ENCODE data around the gene CREBRF. TPM values are rescaled to one million over a fixed set of nuclear protein-coding genes. Genes with fewer than 3 reads are reported as not detected.

The CREBRF gene
- total RNA-seq, 4 donors from 2014 or later: 19.7 to 40.1 (median 35.2) TPM

DNA sequence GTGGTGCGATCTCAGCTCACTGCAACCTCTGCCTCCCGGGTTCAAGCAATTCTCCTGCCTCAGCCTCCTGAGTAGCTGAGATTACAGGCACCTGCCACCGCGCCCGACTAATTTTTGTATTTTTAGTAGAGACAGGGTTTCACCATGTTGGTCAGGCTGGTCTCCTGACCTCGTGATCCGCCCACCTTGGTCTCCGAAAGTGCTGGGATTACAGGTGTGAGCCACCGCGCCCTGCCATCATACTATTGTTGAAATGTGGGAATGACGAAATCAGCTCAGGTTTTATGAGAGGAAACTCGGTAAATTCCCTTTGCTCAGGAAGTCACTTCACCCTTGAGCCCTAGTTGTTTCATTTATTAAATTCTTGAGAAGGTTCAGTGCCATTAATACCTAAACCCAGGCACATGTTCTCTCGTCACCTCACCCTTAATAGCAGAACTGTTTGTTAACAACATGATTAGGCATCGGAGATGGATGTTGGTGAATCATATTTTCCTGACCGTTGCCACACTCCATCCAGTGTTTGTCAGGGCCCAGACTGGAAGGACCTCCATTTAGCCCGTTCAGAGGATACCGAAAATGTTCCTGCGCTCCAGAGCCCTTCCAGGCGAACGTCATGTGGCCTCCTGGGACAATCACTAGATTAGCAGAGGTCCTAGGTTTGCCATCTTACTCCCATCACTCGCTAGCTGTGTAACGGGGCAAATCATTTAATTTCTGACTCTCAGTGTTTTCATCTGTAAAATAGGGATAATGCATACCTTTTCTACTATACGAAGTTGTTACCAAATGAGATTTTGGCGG is 20.0 kb upstream of the CREBRF start:
- peak overlapping the region; percentile 43 to 63 for H3K27ac ChIP-seq
- H3K4me3 ChIP-seq: no peak overlapping the region
- intact Hi-C loops (cut with DNase I; ENCODE audit: low total_unique reads): no loop called here
- no peaks in the 10 kb centered on the region for H3K27me3 ChIP-seq
- no peaks in the 10 kb centered on the region for H3K9me3 ChIP-seq
- H3K36me3 ChIP-seq: no peaks in the 10 kb centered on the region
- no peaks in the 10 kb centered on the region for H3K4me1 ChIP-seq
- TF ChIP-seq POLR2A (IDR thresholded peaks at IDR 0.05): no peak
- TF ChIP-seq, protein P1, sequence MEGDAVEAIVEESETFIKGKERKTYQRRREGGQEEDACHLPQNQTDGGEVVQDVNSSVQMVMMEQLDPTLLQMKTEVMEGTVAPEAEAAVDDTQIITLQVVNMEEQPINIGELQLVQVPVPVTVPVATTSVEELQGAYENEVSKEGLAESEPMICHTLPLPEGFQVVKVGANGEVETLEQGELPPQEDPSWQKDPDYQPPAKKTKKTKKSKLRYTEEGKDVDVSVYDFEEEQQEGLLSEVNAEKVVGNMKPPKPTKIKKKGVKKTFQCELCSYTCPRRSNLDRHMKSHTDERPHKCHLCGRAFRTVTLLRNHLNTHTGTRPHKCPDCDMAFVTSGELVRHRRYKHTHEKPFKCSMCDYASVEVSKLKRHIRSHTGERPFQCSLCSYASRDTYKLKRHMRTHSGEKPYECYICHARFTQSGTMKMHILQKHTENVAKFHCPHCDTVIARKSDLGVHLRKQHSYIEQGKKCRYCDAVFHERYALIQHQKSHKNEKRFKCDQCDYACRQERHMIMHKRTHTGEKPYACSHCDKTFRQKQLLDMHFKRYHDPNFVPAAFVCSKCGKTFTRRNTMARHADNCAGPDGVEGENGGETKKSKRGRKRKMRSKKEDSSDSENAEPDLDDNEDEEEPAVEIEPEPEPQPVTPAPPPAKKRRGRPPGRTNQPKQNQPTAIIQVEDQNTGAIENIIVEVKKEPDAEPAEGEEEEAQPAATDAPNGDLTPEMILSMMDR (IDR thresholded peaks at IDR 0.05): no peak
- no peak for DNase-seq

DNA sequence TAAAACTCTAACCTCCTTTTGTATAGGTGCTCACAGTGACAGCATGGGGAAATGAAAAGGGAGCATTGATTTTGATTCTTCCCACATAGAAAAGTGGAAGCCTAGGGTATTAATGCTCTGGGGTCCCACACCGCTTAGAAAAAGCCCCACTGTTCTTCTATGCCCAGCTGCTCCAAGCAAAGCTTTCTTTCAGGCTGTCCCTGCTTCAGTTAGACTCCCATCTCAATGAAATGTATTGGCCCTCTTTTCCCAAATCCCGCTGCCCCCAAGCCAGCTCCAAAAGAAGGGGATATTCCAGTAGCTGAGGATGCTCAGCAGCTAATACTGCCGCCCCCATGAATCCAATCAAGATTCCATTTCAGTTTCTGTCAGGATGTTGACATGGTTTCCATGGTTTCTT is 17.0 kb upstream of the CREBRF start:
- H3K4me3 ChIP-seq: no peak overlapping the region
- no peaks in the 10 kb centered on the region for H3K27me3 ChIP-seq
- H3K36me3 ChIP-seq: no peaks in the 10 kb centered on the region
- no peaks in the 10 kb centered on the region for H3K4me1 ChIP-seq
- intact Hi-C loops (cut with DNase I; ENCODE audit: low total_unique reads): no loop called here
- H3K9me3 ChIP-seq: no peaks in the 10 kb centered on the region
- TF ChIP-seq POLR2A (IDR thresholded peaks at IDR 0.05): no peak
- TF ChIP-seq, protein P1 (IDR thresholded peaks at IDR 0.05): no peak
- no peak for DNase-seq
- no peak overlapping the region for H3K27ac ChIP-seq

DNA sequence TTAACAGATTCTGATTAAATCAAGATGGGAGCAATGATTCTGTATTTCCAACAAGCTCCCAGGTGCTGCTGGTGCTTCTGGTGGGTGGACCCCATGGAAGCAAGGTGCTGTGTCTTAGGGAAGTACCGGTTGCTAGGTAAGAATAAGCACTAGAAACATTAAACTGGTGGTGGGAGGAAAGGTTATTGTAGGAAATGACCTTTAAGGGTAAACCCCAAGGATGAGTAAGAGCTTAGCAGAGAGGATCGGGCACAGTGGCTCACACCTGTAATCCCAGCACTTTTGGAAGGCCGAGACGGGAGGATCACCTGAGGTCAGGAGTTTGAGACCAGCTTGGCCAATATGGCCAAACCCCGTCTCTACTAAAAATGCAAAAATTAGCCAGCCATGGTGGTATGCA is 16.2 kb upstream of the CREBRF start:
- TF ChIP-seq, protein P1 (IDR thresholded peaks at IDR 0.05): no peak
- no peak for TF ChIP-seq POLR2A (IDR thresholded peaks at IDR 0.05)
- intact Hi-C loops (cut with DNase I; ENCODE audit: low total_unique reads): no loop called here
- Histone ChIP-seq H3K27ac (no peak overlapping the region), H3K9me3 (no peaks in the 10 kb centered on the region), H3K4me3 (no peak overlapping the region), H3K36me3 (no peaks in the 10 kb centered on the region), H3K4me1 (no peaks in the 10 kb centered on the region), H3K27me3 (no peaks in the 10 kb centered on the region)
- no peak for DNase-seq

DNA sequence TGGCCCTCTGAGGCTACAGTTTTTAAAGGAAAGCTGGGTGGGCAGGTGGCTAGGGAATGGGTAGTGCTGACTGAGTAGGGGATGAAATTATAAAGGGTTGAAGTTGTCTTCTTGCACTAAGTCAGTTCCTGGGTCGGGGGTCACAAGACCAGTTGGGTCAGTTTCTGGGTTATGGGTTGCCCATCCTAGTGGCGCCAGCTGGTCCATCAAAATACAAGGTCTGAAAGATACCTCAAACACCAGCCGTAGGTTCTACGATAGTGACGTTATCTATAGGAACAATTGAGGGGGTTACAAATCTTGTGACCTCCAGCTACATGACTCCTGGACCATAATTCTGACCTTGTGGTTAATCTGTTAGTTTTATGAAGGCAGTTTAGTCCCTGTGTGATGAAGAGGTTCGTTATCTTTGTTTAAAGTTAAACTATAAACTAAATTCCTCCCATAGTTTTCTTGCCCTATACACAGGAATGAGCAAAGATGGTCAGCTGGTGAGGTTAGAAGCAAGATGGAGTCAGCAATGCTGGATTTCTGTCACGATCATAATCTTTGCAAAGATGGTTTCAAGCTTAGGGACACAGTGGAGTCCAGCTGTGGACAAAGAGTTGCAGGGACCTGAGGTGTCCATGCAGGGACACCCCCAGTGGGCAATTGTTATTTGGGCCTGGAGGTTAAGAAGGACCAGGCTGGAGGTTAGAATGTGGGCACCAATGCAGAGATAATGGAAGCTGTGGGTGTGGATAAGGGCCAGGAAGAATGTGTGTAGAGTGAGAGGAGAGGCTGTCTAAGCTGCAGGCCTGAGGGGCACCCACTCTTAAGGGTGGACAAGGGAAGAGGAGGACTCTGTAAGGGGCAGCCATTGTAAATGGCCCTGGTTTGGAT is 14.0 kb upstream of the CREBRF start:
- Histone ChIP-seq H3K4me1 (no peaks in the 10 kb centered on the region), H3K27me3 (no peaks in the 10 kb centered on the region), H3K27ac (no peak overlapping the region), H3K36me3 (no peaks in the 10 kb centered on the region), H3K4me3 (no peak overlapping the region), H3K9me3 (no peaks in the 10 kb centered on the region)
- no peak for TF ChIP-seq POLR2A (IDR thresholded peaks at IDR 0.05)
- TF ChIP-seq, protein P1 (IDR thresholded peaks at IDR 0.05): no peak
- intact Hi-C loops (cut with DNase I; ENCODE audit: low total_unique reads): no loop called here
- DNase-seq: no peak

DNA sequence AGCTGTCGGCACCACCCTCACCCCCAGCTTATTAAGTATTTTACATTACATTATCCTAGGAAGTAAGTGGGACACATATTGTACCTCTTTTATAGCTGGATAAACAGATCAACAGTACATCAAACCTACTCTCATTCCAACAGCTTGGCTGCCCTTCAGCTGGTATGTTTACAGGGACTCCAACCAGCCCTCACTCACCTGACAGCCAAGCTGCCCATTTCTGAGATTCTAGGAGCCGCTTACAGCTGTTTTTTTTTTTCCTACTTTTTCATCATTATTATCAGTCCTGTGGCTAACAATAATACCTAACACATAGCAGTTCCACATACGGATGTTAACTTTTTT is 13.4 kb upstream of the CREBRF start:
- intact Hi-C loops (cut with DNase I; ENCODE audit: low total_unique reads): no loop called here
- TF ChIP-seq POLR2A (IDR thresholded peaks at IDR 0.05): no peak
- TF ChIP-seq, protein P1 (IDR thresholded peaks at IDR 0.05): no peak
- H3K9me3 ChIP-seq: no peaks in the 10 kb centered on the region
- H3K27ac ChIP-seq: no peak overlapping the region
- no peaks in the 10 kb centered on the region for H3K27me3 ChIP-seq
- H3K36me3 ChIP-seq: no peaks in the 10 kb centered on the region
- H3K4me1 ChIP-seq: no peaks in the 10 kb centered on the region
- no peak overlapping the region for H3K4me3 ChIP-seq
- no peak for DNase-seq
